Peyer's patch (tissue), 4 donors: ENCODE measurements around the gene NEK3.

Experiments used
- POLR2A ChIP-seq, 2 donors: fragments of 450-650 bp; IDR thresholded peaks; one replicate each; pipeline ENCODE4 v1.5.1; 2017; ENCODE audit warnings: antibody characterized with exemption in 2 of 2, mild to moderate bottlenecking in 2 of 2, moderate library complexity in 2 of 2
- TF ChIP-seq, protein P1 (sequence below), 6 experiments: fragments of 450-650 bp in 4 of 6; fragments of 200-600 bp in 2 of 6; sonication (generic) in 1 of 6; IDR thresholded peaks; one replicate each; pipeline ENCODE4 v1.5.1; 2017 to 2019; ENCODE audit warnings: antibody characterized with exemption in 6 of 6, mild to moderate bottlenecking in 3 of 6, moderate library complexity in 1 of 6

DNA sequence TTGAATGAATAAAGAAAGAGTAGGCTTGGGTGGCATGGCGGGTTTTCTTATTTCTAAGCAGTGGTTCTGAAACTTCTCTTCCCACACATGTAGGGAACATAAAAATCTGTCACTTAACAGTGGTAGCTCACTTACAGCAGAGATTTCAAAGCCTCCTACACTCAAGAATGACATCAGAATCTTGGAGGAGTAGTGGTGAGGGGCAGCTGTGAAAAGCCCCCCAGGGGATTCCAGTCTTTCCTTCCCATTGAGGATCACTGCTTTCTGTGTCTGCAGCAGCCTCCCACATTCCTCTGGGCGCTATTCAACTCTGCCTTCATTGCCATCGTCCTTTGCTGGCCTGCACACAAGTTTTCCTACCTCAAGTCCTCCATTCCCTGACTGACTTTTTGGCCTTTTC lies 21.9 kb downstream of the NEK3 start:
- TF ChIP-seq, protein P1, sequence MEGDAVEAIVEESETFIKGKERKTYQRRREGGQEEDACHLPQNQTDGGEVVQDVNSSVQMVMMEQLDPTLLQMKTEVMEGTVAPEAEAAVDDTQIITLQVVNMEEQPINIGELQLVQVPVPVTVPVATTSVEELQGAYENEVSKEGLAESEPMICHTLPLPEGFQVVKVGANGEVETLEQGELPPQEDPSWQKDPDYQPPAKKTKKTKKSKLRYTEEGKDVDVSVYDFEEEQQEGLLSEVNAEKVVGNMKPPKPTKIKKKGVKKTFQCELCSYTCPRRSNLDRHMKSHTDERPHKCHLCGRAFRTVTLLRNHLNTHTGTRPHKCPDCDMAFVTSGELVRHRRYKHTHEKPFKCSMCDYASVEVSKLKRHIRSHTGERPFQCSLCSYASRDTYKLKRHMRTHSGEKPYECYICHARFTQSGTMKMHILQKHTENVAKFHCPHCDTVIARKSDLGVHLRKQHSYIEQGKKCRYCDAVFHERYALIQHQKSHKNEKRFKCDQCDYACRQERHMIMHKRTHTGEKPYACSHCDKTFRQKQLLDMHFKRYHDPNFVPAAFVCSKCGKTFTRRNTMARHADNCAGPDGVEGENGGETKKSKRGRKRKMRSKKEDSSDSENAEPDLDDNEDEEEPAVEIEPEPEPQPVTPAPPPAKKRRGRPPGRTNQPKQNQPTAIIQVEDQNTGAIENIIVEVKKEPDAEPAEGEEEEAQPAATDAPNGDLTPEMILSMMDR (IDR thresholded peaks at IDR 0.05): no peak
- TF ChIP-seq POLR2A (IDR thresholded peaks at IDR 0.05): no peak
